ENCODE data around the gene GALNT2. TPM values are rescaled to one million over a fixed set of nuclear protein-coding genes. Genes with fewer than 3 reads are reported as not detected.

GALNT2 gene
- polyA plus RNA-seq, 2 of the 4 experiments (the other 2 are of a cell fraction) = 66.9 to 114 TPM

DNA sequence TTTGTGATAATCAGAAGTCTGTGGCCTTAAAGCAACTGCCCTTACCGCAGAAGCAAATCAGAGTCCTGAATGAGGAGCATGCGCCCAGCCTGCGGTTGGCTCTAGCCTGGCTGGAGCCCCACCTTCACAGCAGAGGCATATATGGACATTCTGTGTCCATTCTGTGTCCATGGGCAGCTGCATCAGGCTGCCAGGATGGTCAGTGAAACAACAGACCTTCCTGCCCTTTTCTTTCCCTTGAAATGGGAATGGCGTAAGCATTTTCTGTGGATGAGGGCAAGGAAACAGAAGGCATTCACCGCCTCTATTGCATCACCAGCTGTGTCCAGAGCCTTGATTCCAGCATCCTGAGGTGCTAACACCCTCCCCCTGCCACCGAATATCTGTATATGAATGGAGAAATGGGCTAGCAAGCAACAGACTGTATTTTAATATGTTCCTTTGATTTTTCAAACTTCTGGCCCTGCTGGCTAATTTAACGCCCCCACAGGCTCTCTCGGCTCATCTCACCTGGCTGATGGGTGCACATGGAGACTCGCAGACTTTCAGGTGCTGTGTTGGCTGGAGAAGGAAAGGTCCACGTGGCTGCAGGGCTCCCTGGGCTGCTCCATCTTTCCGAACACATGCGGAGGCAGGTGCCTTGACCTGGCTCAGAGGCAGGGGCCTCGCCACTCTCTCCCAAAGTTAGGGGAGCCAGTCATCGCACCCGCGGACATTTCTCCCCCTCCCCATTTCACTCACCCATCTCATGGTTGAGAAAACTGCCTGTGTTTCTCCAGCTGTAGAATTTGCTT is 159.2 kb downstream of the GALNT2 start:
- 91% methylated on average over 16 of the region's 16 CpGs for WGBS (ENCODE audit: missing lambda C conversion rate)
- Histone ChIP-seq H3K4me3 (no peak overlapping the region), H3K27ac (no peak overlapping the region), H3K4me2 (no peak overlapping the region), H3K9me3 (no peaks in the 10 kb centered on the region), H3K4me1 (no peaks in the 10 kb centered on the region)
- CTCF ChIA-PET = interaction anchor here (0.6 to 1.2 kb wide), 2 partner anchors 10 to 80 kb away, joined by 3 to 4 read pairs; no protein-coding TSS in a partner anchor
- FAIRE-seq (no peak), ATAC-seq (no peak), DNase-seq (ENCODE audit: low read depth in 1 of 2, low spot score in 1 of 2) (no peak)
- TF ChIP-seq, protein P1, sequence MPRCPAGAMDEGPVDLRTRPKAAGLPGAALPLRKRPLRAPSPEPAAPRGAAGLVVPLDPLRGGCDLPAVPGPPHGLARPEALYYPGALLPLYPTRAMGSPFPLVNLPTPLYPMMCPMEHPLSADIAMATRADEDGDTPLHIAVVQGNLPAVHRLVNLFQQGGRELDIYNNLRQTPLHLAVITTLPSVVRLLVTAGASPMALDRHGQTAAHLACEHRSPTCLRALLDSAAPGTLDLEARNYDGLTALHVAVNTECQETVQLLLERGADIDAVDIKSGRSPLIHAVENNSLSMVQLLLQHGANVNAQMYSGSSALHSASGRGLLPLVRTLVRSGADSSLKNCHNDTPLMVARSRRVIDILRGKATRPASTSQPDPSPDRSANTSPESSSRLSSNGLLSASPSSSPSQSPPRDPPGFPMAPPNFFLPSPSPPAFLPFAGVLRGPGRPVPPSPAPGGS (IDR thresholded peaks at IDR 0.05) = no peak
- no peak for TF ChIP-seq RFX5 (IDR thresholded peaks at IDR 0.05)
- no peak for TF ChIP-seq NFE2L2 (conservative IDR thresholded peaks at IDR 0.05; ENCODE audit: low read length)
- TF ChIP-seq JUNB (IDR thresholded peaks at IDR 0.05) = no peak
- no peak for TF ChIP-seq CBX2 (IDR thresholded peaks at IDR 0.05; ENCODE audit: borderline replicate concordance, low read depth)
- TF ChIP-seq TFCP2L1 (CRISPR knock-in tag; IDR thresholded peaks at IDR 0.05) = no peak
- no peak for TF ChIP-seq FOSL2 (IDR thresholded peaks at IDR 0.05)
- no peak for TF ChIP-seq FOSL2 (CRISPR knock-in tag; IDR thresholded peaks at IDR 0.05)
- TF ChIP-seq JUN (IDR thresholded peaks at IDR 0.05) = no peak
- TF ChIP-seq, protein P2, sequence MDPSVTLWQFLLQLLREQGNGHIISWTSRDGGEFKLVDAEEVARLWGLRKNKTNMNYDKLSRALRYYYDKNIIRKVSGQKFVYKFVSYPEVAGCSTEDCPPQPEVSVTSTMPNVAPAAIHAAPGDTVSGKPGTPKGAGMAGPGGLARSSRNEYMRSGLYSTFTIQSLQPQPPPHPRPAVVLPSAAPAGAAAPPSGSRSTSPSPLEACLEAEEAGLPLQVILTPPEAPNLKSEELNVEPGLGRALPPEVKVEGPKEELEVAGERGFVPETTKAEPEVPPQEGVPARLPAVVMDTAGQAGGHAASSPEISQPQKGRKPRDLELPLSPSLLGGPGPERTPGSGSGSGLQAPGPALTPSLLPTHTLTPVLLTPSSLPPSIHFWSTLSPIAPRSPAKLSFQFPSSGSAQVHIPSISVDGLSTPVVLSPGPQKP (IDR thresholded peaks at IDR 0.05; ENCODE audit: low read depth, low read length) = no peak
- no peak for TF ChIP-seq HDAC2 (IDR thresholded peaks at IDR 0.05)
- TF ChIP-seq RARB (CRISPR knock-in tag; IDR thresholded peaks at IDR 0.05) = no peak
- TF ChIP-seq CHD4 (IDR thresholded peaks at IDR 0.05; ENCODE audit: borderline replicate concordance) = no peak
- TF ChIP-seq RCOR1 (IDR thresholded peaks at IDR 0.05; ENCODE audit: low read depth, low read length) = no peak
- TF ChIP-seq RAD21 (conservative IDR thresholded peaks at IDR 0.05 in 1 of 2, IDR thresholded peaks at IDR 0.05 in 1 of 2) = no peak
- no peak for TF ChIP-seq ZFP36 (IDR thresholded peaks at IDR 0.05; ENCODE audit: borderline replicate concordance, partially characterized antibody)
- no peak for TF ChIP-seq POLR2AphosphoS2 (conservative IDR thresholded peaks at IDR 0.05; ENCODE audit: low read length)
- TF ChIP-seq HOXB5 (CRISPR knock-in tag; IDR thresholded peaks at IDR 0.05) = no peak
- no peak for TF ChIP-seq KDM5A (IDR thresholded peaks at IDR 0.05)
- TF ChIP-seq, protein P3, sequence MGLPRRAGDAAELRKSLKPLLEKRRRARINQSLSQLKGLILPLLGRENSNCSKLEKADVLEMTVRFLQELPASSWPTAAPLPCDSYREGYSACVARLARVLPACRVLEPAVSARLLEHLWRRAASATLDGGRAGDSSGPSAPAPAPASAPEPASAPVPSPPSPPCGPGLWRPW (IDR thresholded peaks at IDR 0.05) = no peak
- TF ChIP-seq SREBF2 (IDR thresholded peaks at IDR 0.05) = no peak
- POLR2A ChIA-PET = no interaction called here

DNA sequence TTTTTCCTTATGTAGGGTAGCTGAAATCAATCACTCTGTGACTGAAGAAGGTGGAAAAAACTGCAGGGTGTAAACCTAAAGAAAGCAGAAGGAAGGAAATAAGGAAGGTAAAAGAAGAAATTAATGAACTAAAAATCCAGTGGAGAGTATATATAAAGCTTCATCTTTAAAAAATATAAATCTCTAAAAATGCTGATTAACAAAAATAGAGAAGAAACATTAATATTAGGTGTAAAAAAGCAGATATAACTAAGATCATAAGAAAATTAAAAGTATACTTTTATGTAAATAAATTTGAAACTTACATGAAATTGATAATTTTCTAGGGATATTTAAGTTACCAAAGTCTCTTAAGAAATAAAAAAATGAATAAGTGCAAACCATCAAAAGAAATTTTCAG is 159.8 kb downstream of the GALNT2 start:
- ChIA-PET CTCF (interaction anchor here (1.2 kb wide), 1 partner anchor 9 kb away, joined by 4 read pairs; no protein-coding TSS in a partner anchor), POLR2A (no interaction called here)
- FAIRE-seq (no peak), ATAC-seq (no peak), DNase-seq (ENCODE audit: low read depth in 1 of 2, low spot score in 1 of 2) (no peak)
- no peaks in the 10 kb centered on the region for H3K4me1 ChIP-seq
- no peak overlapping the region for H3K4me2 ChIP-seq
- no peaks in the 10 kb centered on the region for H3K9me3 ChIP-seq
- no peak overlapping the region for H3K4me3 ChIP-seq
- no peak overlapping the region for H3K27ac ChIP-seq
- TF ChIP-seq FOXS1 (CRISPR knock-in tag; IDR thresholded peaks at IDR 0.05) (no peak), NPAS2 (CRISPR knock-in tag; IDR thresholded peaks at IDR 0.05; ENCODE audit: borderline replicate concordance) (no peak), POLR2AphosphoS2 (conservative IDR thresholded peaks at IDR 0.05; ENCODE audit: low read length) (no peak), BHLHE40 (IDR thresholded peaks at IDR 0.05; ENCODE audit: low read depth, low read length) (no peak), SREBF2 (IDR thresholded peaks at IDR 0.05) (no peak), MYC (IDR thresholded peaks at IDR 0.05; ENCODE audit: borderline replicate concordance, low read length) (no peak)
- TF ChIP-seq, protein P4, sequence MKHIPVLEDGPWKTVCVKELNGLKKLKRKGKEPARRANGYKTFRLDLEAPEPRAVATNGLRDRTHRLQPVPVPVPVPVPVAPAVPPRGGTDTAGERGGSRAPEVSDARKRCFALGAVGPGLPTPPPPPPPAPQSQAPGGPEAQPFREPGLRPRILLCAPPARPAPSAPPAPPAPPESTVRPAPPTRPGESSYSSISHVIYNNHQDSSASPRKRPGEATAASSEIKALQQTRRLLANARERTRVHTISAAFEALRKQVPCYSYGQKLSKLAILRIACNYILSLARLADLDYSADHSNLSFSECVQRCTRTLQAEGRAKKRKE (CRISPR knock-in tag; IDR thresholded peaks at IDR 0.05; ENCODE audit: low read depth) = no peak

Measured in A549 (cell line).